ENCODE results near the gene ZNF346. TPM values are rescaled to one million over a fixed set of nuclear protein-coding genes. Genes with fewer than 3 reads are reported as not detected.

Gene ZNF346
- total RNA-seq, 1 donor: 15.8 TPM

GRCh38 chr5:177128551-177128981 lies 106.1 kb downstream of the ZNF346 start:
- Histone ChIP-seq H3K9me3 (ENCODE audit: low read depth, low read length) (no peaks in the 10 kb centered on the region), H3K4me1 (ENCODE audit: insufficient read depth, low read length) (peaks cover 21% of the 10 kb centered on the region), H3K4me3 (ENCODE audit: low read length) (no peak overlapping the region), H3K27me3 (ENCODE audit: insufficient read depth, low read length) (no peaks in the 10 kb centered on the region)

DNA sequence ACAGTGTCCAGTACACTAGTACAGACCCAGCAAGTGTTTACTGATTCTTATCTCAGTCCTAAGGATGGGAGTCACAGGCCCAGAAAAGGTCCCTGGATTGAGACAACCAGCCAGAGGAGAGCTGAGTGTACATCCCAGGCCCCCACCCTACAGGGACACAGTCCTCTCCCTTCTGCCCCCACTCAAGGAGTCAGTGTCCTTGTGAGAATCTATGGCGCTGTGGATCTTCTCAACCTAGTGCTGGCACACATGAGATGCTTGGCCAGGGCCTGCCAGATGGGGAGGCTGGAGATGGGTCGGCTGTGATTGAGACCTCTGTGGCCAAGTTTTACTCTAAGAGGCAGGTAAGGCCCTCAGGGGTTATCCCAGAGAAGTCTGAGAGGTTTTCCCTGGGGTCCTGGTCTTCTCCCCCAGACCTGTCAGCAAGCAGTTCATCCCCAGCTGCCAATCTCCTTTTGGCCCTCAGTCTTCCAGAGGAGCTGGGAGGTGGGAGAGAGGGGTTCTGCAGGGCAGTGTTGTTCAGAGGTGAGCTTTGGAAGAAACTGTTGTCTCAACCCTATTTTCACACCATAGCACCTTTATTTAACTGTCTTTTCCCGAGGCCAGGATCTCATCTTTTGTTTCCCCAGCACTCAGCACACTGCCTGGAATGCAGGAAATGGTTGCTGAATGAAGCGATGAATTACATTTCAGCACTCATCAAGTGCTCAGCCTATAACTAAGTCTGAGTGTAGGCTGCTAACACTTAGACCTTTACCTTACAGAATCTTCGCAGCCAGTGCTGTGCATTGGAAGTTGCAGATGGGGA lies 107.9 kb downstream of the ZNF346 start:
- H3K9me3 ChIP-seq (ENCODE audit: low read depth, low read length): no peaks in the 10 kb centered on the region
- H3K4me1 ChIP-seq (ENCODE audit: insufficient read depth, low read length): peaks cover 32% of the 10 kb centered on the region
- H3K27me3 ChIP-seq (ENCODE audit: insufficient read depth, low read length): no peaks in the 10 kb centered on the region
- H3K4me3 ChIP-seq (ENCODE audit: low read length): no peak overlapping the region

Other genes starting within 250 kb of the ZNF346 start
- gene UNC5A, start 212.1 kb upstream of the ZNF346 start, total RNA-seq: not detected
- 24.2 TPM for gene HK3, start 123.3 kb upstream of the ZNF346 start, total RNA-seq
- gene UIMC1, start 15.9 kb upstream of the ZNF346 start, total RNA-seq: 73.8 TPM
- gene FGFR4, start 64.2 kb downstream of the ZNF346 start, total RNA-seq: 1.2 TPM
- 69.0 TPM for gene NSD1, start 111.1 kb downstream of the ZNF346 start, total RNA-seq

Data from mononuclear cell (primary cell).